Trophoblast cell (in vitro differentiated cells and primary cell): ENCODE results near the gene DEK.

Experiments
- DNase-seq, 2 donors: peaks; one replicate each; pipeline ENCODE4 v3.0.0-alpha.2; 2016
- H2AFZ ChIP-seq: 2 replicates; pipeline ENCODE4 v1.6.1; 2013; ENCODE audit warnings: low read length, moderate library complexity, mild to moderate bottlenecking; ENCODE audit not compliant: insufficient read depth, poor library complexity
- H2AK5ac ChIP-seq: 2 replicates; pipeline ENCODE4 v1.6.1; 2013; ENCODE audit warnings: mild to moderate bottlenecking, low read length
- H2BK120ac ChIP-seq: 2 replicates; pipeline ENCODE4 v1.6.1; 2013; ENCODE audit warnings: low read length, mild to moderate bottlenecking, moderate library complexity; ENCODE audit not compliant: insufficient read depth, poor library complexity
- H2BK12ac ChIP-seq: 2 replicates; pipeline ENCODE4 v1.6.1; 2013; ENCODE audit warnings: mild to moderate bottlenecking, low read length, moderate library complexity
- H2BK5ac ChIP-seq: 2 replicates; pipeline ENCODE4 v1.6.1; 2013; ENCODE audit warnings: low read length, low read depth, moderate library complexity, mild to moderate bottlenecking; ENCODE audit not compliant: poor library complexity
- H3K14ac ChIP-seq: 2 replicates; pipeline ENCODE4 v1.6.1; 2013; ENCODE audit warnings: mild to moderate bottlenecking, low read length
- H3K18ac ChIP-seq: 2 replicates; pipeline ENCODE4 v1.6.1; 2013; ENCODE audit warnings: mild to moderate bottlenecking, low read length
- H3K23ac ChIP-seq: 2 replicates; pipeline ENCODE4 v1.6.1; 2013; ENCODE audit warnings: low read length
- H3K27ac ChIP-seq: 2 replicates; pipeline ENCODE4 v1.5.1; 2013; ENCODE audit warnings: low read depth, mild to moderate bottlenecking, inconsistent platforms, low read length, moderate library complexity
- H3K27me3 ChIP-seq: 2 replicates; pipeline ENCODE4 v1.6.1; 2013; ENCODE audit warnings: inconsistent platforms, mild to moderate bottlenecking, low read length, moderate library complexity; ENCODE audit not compliant: insufficient read depth
- H3K36me3 ChIP-seq, 2 experiments: 1 replicate in 1 of 2; 2 replicates in 1 of 2; pipeline ENCODE4 v1.6.1; 2013; ENCODE audit warnings: low read length in 2 of 2, mild to moderate bottlenecking in 2 of 2, moderate library complexity in 1 of 2; ENCODE audit not compliant: insufficient read depth in 2 of 2, control insufficient read depth in 1 of 2
- H3K4ac ChIP-seq: 2 replicates; pipeline ENCODE4 v1.6.1; 2013; ENCODE audit warnings: low read depth, mild to moderate bottlenecking, low read length, moderate library complexity
- H3K4me1 ChIP-seq, 2 experiments: 1 replicate in 1 of 2; 2 replicates in 1 of 2; pipeline ENCODE4 v1.6.1; 2013; ENCODE audit warnings: low read length in 2 of 2, mild to moderate bottlenecking in 2 of 2, moderate library complexity in 1 of 2; ENCODE audit not compliant: insufficient read depth in 2 of 2, control insufficient read depth in 1 of 2
- H3K4me2 ChIP-seq: 2 replicates; pipeline ENCODE4 v1.6.1; 2013; ENCODE audit warnings: inconsistent platforms, mild to moderate bottlenecking, low read length, moderate library complexity
- H3K4me3 ChIP-seq: 2 replicates; pipeline ENCODE4 v1.5.1; 2013; ENCODE audit warnings: mild to moderate bottlenecking, low read depth, low read length, inconsistent platforms
- H3K79me1 ChIP-seq: one replicate; pipeline ENCODE4 v1.6.1; 2013; ENCODE audit warnings: low read length
- H3K79me2 ChIP-seq: 2 replicates; pipeline ENCODE4 v1.6.1; 2013; ENCODE audit warnings: low read length, mild to moderate bottlenecking; ENCODE audit not compliant: control insufficient read depth, insufficient read depth, poor library complexity
- H3K9ac ChIP-seq: 2 replicates; pipeline ENCODE4 v1.6.1; 2013; ENCODE audit warnings: mild to moderate bottlenecking, low read length
- H3K9me3 ChIP-seq: 2 replicates; pipeline ENCODE4 v1.6.1; 2013; ENCODE audit warnings: low read depth, mild to moderate bottlenecking, control low read depth, inconsistent platforms, low read length; ENCODE audit not compliant: insufficient read depth
- H4K12ac ChIP-seq: 2 replicates; pipeline ENCODE4 v1.6.1; 2013; ENCODE audit warnings: low read depth, mild to moderate bottlenecking, low read length, moderate library complexity
- H4K8ac ChIP-seq: 2 replicates; pipeline ENCODE4 v1.6.1; 2013; ENCODE audit warnings: low read depth, mild to moderate bottlenecking, low read length, moderate library complexity
- H4K91ac ChIP-seq: one replicate; pipeline ENCODE4 v1.6.1; 2013; ENCODE audit warnings: low read depth, mild to moderate bottlenecking, low read length, moderate library complexity
- WGBS: extraction: QIAGEN DNeasy Blood & Tissue Kit; methylation state at CpG from one replicate; pipeline ENCODE4 v1.1.7; 2013; ENCODE audit warnings: missing lambda C conversion rate; ENCODE audit not compliant: insufficient read length, insufficient coverage; ENCODE audit errors: extremely low coverage; 5-methylcytosine and 5-hydroxymethylcytosine counted together

DEK gene

GRCh38 chr6:18186033-18186432 lies 78.3 kb downstream of the DEK start:
- Histone ChIP-seq H3K4me1 (peaks cover 2 to 3% of the 10 kb centered on the region in 2 experiments), H4K8ac (no peak overlapping the region), H2AK5ac (no peak overlapping the region), H3K9me3 (no peaks in the 10 kb centered on the region), H3K4ac (no peak overlapping the region), H3K36me3 (peaks cover 0 to 1% of the 10 kb centered on the region in 2 experiments), H3K27me3 (no peaks in the 10 kb centered on the region), H2BK12ac (no peak overlapping the region), H3K14ac (no peak overlapping the region), H3K23ac (no peak overlapping the region), H3K27ac (no peak overlapping the region), H3K9ac (no peak overlapping the region), H4K91ac (no peak overlapping the region), H3K4me2 (no peak overlapping the region), H2BK120ac (no peak overlapping the region), H3K79me2 (no peaks in the 10 kb centered on the region), H3K79me1 (no peaks in the 10 kb centered on the region), H3K4me3 (no peak overlapping the region), H4K12ac (no peak overlapping the region), H2AFZ (no peak overlapping the region), H2BK5ac (no peak overlapping the region), H3K18ac (no peak overlapping the region)
- WGBS = no CpG with 5 or more reads among the region's 2 CpGs
- peak in 1 of 2 donors; percentile 8 for DNase-seq

- Histone ChIP-seq H3K4me3 (no peak overlapping the region), H2BK120ac (no peak overlapping the region), H4K8ac (no peak overlapping the region), H3K36me3 (peaks cover 0 to 1% of the 10 kb centered on the region in 2 experiments), H3K14ac (no peak overlapping the region), H4K91ac (no peak overlapping the region), H3K27me3 (no peaks in the 10 kb centered on the region), H3K9ac (no peak overlapping the region), H3K9me3 (no peaks in the 10 kb centered on the region), H3K23ac (no peak overlapping the region), H3K18ac (no peak overlapping the region), H3K4me2 (no peak overlapping the region), H2AK5ac (no peak overlapping the region), H3K4me1 (peaks cover 2 to 3% of the 10 kb centered on the region in 2 experiments), H2AFZ (no peak overlapping the region), H2BK5ac (no peak overlapping the region), H3K79me2 (no peaks in the 10 kb centered on the region), H3K4ac (no peak overlapping the region), H2BK12ac (no peak overlapping the region), H3K79me1 (no peaks in the 10 kb centered on the region), H3K27ac (no peak overlapping the region), H4K12ac (no peak overlapping the region)
- no CpG with 5 or more reads among the region's 1 CpG for WGBS
- no peak for DNase-seq
Observed at GRCh38 chr6:18185624-18186023, 78.7 kb downstream of the DEK start.

GRCh38 chr6:18183766-18184165 lies 80.6 kb downstream of the DEK start:
- Histone ChIP-seq H2AK5ac (no peak overlapping the region), H3K23ac (no peak overlapping the region), H3K9ac (no peak overlapping the region), H4K91ac (no peak overlapping the region), H3K36me3 (peaks cover 0 to 1% of the 10 kb centered on the region in 2 experiments), H3K79me1 (no peaks in the 10 kb centered on the region), H3K4ac (no peak overlapping the region), H3K4me1 (peaks cover 2 to 3% of the 10 kb centered on the region in 2 experiments), H3K4me3 (no peak overlapping the region), H3K4me2 (no peak overlapping the region), H4K12ac (no peak overlapping the region), H2BK12ac (no peak overlapping the region), H2BK5ac (no peak overlapping the region), H4K8ac (no peak overlapping the region), H2AFZ (no peak overlapping the region), H3K9me3 (no peaks in the 10 kb centered on the region), H2BK120ac (no peak overlapping the region), H3K18ac (no peak overlapping the region), H3K14ac (no peak overlapping the region), H3K27me3 (no peaks in the 10 kb centered on the region), H3K27ac (no peak overlapping the region), H3K79me2 (no peaks in the 10 kb centered on the region)
- no CpG with 5 or more reads among the region's 4 CpGs for WGBS
- DNase-seq = no peak

- Histone ChIP-seq H3K79me1 (no peaks in the 10 kb centered on the region), H2BK5ac (no peak overlapping the region), H3K9ac (no peak overlapping the region), H3K4me2 (no peak overlapping the region), H3K27me3 (no peaks in the 10 kb centered on the region), H2BK120ac (no peak overlapping the region), H3K4me3 (no peak overlapping the region), H4K8ac (no peak overlapping the region), H3K36me3 (peaks cover 0 to 1% of the 10 kb centered on the region in 2 experiments), H2AK5ac (no peak overlapping the region), H3K27ac (no peak overlapping the region), H3K18ac (no peak overlapping the region), H2AFZ (no peak overlapping the region), H2BK12ac (no peak overlapping the region), H3K4me1 (peaks cover 2 to 3% of the 10 kb centered on the region in 2 experiments), H3K79me2 (no peaks in the 10 kb centered on the region), H3K14ac (no peak overlapping the region), H4K12ac (no peak overlapping the region), H3K9me3 (no peaks in the 10 kb centered on the region), H3K4ac (no peak overlapping the region), H3K23ac (no peak overlapping the region), H4K91ac (no peak overlapping the region)
- WGBS = no CpG with 5 or more reads among the region's 4 CpGs
- no peak for DNase-seq
Observed at GRCh38 chr6:18182568-18182967, 81.8 kb downstream of the DEK start.
